ENCODE data around the gene TMC1. TPM values are rescaled to one million over a fixed set of nuclear protein-coding genes. Genes with fewer than 3 reads are reported as not detected.

Gene TMC1
- total and polyA plus RNA-seq, 8 donors = 0.33 to 0.73 TPM; not detected in 6

GRCh38 chr9:72817413-72817812 lies 296.0 kb downstream of the TMC1 start:
- Histone ChIP-seq H3K36me3 (no peaks in the 10 kb centered on the region), H3K27ac (no peak overlapping the region), H3K27me3 (no peaks in the 10 kb centered on the region), H3K4me3 (no peak overlapping the region), H3K9me3 (no peaks in the 10 kb centered on the region), H3K4me1 (peaks cover 0 to 6% (median 3%) of the 10 kb centered on the region in 4 donors)
- 79 to 82% (median 81%) methylated on average over 7 of the region's 7 CpGs for whole genome bisulfite sequencing, 5 donors
- DNase-seq = no peak
- TF ChIP-seq, protein P1, sequence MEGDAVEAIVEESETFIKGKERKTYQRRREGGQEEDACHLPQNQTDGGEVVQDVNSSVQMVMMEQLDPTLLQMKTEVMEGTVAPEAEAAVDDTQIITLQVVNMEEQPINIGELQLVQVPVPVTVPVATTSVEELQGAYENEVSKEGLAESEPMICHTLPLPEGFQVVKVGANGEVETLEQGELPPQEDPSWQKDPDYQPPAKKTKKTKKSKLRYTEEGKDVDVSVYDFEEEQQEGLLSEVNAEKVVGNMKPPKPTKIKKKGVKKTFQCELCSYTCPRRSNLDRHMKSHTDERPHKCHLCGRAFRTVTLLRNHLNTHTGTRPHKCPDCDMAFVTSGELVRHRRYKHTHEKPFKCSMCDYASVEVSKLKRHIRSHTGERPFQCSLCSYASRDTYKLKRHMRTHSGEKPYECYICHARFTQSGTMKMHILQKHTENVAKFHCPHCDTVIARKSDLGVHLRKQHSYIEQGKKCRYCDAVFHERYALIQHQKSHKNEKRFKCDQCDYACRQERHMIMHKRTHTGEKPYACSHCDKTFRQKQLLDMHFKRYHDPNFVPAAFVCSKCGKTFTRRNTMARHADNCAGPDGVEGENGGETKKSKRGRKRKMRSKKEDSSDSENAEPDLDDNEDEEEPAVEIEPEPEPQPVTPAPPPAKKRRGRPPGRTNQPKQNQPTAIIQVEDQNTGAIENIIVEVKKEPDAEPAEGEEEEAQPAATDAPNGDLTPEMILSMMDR (IDR thresholded peaks at IDR 0.05) = no peak
- no peak for TF ChIP-seq POLR2A (IDR thresholded peaks at IDR 0.05)
- no peak for TF ChIP-seq POLR2AphosphoS5 (IDR thresholded peaks at IDR 0.05)
- no peak for TF ChIP-seq EP300 (IDR thresholded peaks at IDR 0.05)
- intact Hi-C loops (cut with DNase I; ENCODE audit: low total_unique reads) = no loop called here

- WGBS, 5 donors = 82 to 94% (median 91%) methylated on average over 3 of the region's 3 CpGs
- no peak overlapping the region for H3K27ac ChIP-seq
- H3K4me3 ChIP-seq = no peak overlapping the region
- H3K27me3 ChIP-seq = no peaks in the 10 kb centered on the region
- H3K36me3 ChIP-seq = no peaks in the 10 kb centered on the region
- no peaks in the 10 kb centered on the region for H3K9me3 ChIP-seq
- DNase-seq = no peak
- intact Hi-C loops (cut with DNase I; ENCODE audit: low total_unique reads) = no loop called here
- no peak for TF ChIP-seq POLR2AphosphoS5 (IDR thresholded peaks at IDR 0.05)
- peaks cover 0 to 9% (median 4%) of the 10 kb centered on the region in 4 donors for H3K4me1 ChIP-seq
Measured at GRCh38 chr9:72818385-72818784, 297.0 kb downstream of the TMC1 start.

GRCh38 chr9:72823971-72824370 lies 302.6 kb downstream of the TMC1 start:
- WGBS, 5 donors = 75 to 86% (median 82%) methylated on average over 5 of the region's 5 CpGs
- DNase-seq = no peak
- Histone ChIP-seq H3K27me3 (no peaks in the 10 kb centered on the region), H3K36me3 (no peaks in the 10 kb centered on the region), H3K27ac (no peak overlapping the region), H3K9me3 (no peaks in the 10 kb centered on the region), H3K4me3 (no peak overlapping the region), H3K4me1 (peaks cover 9 to 32% (median 19%) of the 10 kb centered on the region in 4 donors)
- intact Hi-C loops (cut with DNase I; ENCODE audit: low total_unique reads) = loop anchor here (5.0 kb wide), 1 partner anchor 542 kb away; no protein-coding TSS in a partner anchor
- TF ChIP-seq POLR2AphosphoS5 (IDR thresholded peaks at IDR 0.05) = no peak
- TF ChIP-seq, protein P1 (IDR thresholded peaks at IDR 0.05) = no peak
- no peak for TF ChIP-seq EP300 (IDR thresholded peaks at IDR 0.05)
- TF ChIP-seq POLR2A (IDR thresholded peaks at IDR 0.05) = no peak

DNA sequence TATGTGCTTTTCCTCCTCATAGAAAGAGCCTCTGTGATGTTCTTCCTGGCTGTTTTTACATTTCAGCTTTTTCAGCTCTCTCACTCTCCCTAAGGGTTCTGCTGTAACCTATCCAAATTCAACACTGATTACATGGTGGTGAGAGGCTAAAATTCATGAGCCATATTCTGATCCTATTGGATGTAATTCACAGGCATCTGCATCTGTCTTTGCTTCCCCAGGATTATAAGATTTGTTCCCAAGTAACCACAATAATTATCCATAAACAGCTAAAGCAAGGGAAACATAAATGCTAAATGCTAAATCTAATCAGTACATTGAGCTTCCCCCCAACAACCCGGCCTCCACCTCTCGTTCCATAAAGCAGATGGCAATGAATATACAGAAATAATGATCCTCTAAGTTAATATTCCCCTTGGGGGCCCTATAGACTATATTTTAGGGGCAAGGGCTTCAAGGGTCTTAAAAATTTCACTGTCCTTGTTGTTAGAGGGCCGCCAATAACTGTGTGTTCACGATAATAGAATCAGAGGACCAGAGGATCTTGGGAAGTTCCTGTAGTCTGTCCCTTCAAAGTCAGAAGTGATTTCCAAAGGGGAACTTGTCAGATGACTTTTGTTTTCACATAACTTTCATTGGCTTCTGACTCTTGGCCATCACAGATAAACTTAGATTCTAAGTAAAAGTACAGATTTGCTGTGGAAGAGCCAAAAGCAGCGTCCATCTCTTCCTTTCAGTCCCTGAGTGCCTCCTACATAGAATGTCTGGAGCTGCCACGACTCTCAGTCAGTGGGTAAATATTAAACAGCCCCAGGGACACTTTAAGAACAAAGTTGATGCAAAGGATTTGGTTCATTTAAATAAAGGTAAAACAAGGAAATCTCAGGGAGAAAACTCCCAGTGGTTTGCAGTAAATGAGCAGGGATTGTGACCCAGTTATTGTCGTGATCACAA lies 305.9 kb downstream of the TMC1 start:
- intact Hi-C loops (cut with DNase I; ENCODE audit: low total_unique reads) = no loop called here
- TF ChIP-seq POLR2A (IDR thresholded peaks at IDR 0.05) (no peak), POLR2AphosphoS5 (IDR thresholded peaks at IDR 0.05) (no peak), EP300 (IDR thresholded peaks at IDR 0.05) (no peak)
- TF ChIP-seq, protein P1 (IDR thresholded peaks at IDR 0.05) = no peak
- Histone ChIP-seq H3K27me3 (no peaks in the 10 kb centered on the region), H3K27ac (peak overlapping the region; percentile 54 to 84 (median 70)), H3K9me3 (no peaks in the 10 kb centered on the region), H3K4me3 (no peak overlapping the region), H3K36me3 (no peaks in the 10 kb centered on the region), H3K4me1 (peaks cover 9 to 37% (median 17%) of the 10 kb centered on the region in 4 donors)
- 39 to 51% (median 41%) methylated on average over 7 of the region's 7 CpGs for WGBS, 5 donors
- DNase-seq = peak in 1 of 2 donors; percentile 82

All from stomach (tissue), 9 donors.